GM12801 (cell line): Measurements from ENCODE around the gene HOXB1.

Experiments
- TF ChIP-seq, protein P1 (sequence below): IDR thresholded peaks from one replicate; pipeline ENCODE4 v1.5.1; 2011; ENCODE audit warnings: control low read depth; ENCODE audit not compliant: insufficient read length; ENCODE audit errors: extremely low read depth

HOXB1 gene

DNA sequence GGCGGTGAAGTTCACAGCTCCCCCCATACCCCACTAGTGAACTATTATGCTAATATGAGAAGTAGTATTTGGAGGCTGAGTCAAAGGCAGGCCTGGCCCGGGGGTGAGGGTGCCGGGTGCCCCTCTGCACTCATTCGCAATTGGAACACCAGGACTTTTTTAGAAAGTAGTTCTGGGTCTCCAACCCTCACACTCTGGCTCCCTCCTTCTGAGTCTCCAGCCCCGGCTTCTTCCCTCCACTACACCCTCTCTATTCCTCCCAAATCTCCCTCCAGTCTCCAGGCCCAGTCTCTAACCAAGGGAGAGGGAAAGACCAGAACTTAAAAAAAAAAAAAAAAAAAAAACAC lies 25.4 kb upstream of the HOXB1 start:
- TF ChIP-seq, protein P1, sequence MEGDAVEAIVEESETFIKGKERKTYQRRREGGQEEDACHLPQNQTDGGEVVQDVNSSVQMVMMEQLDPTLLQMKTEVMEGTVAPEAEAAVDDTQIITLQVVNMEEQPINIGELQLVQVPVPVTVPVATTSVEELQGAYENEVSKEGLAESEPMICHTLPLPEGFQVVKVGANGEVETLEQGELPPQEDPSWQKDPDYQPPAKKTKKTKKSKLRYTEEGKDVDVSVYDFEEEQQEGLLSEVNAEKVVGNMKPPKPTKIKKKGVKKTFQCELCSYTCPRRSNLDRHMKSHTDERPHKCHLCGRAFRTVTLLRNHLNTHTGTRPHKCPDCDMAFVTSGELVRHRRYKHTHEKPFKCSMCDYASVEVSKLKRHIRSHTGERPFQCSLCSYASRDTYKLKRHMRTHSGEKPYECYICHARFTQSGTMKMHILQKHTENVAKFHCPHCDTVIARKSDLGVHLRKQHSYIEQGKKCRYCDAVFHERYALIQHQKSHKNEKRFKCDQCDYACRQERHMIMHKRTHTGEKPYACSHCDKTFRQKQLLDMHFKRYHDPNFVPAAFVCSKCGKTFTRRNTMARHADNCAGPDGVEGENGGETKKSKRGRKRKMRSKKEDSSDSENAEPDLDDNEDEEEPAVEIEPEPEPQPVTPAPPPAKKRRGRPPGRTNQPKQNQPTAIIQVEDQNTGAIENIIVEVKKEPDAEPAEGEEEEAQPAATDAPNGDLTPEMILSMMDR: no peak

DNA sequence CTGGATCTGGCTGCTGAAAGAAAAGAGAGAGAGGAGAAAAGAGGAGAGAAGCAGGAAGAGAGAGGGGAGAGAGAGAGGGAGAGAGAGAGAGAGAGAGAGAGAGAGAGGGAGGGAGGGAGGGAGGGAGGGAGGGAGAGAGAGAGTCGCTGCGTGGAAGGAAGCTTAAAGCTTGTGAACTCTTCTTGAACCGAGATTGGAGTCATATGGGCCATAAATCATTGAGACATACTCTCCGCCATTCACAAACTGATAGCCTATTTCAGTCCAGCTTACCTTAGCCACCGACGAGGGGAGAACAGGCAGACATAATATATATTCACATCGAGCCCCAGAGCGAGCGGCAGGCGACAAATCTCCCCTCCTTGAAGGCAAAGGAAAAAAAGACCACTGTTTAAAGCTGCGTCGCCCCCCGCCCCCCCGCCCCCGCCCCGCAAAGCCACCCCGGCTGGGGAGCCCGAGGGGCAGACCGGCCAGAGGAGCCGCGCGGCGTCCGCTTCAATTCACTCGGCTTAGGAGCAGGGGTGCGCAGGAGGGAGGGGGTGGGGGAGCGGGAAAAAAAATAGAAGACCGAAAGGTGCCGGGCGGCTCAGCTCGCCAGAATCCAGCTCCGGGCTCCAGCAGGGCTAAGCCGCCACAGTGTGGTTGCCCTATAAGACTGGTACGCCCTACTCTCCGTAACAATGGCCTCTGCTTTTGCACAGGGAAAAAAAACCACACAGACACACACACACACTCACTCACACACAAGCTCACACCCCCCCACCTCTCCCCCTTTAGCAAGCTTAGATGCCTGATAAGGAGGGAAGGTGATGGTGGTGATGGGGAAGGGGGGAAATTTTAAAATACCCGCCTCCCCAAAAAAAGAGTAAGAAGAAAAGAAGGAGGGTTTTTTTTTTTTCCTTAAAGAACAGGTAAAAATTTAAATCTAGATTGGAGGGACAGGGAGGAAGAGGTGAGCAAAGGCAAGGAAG lies 24.7 kb upstream of the HOXB1 start:
- TF ChIP-seq, protein P1: no peak

DNA sequence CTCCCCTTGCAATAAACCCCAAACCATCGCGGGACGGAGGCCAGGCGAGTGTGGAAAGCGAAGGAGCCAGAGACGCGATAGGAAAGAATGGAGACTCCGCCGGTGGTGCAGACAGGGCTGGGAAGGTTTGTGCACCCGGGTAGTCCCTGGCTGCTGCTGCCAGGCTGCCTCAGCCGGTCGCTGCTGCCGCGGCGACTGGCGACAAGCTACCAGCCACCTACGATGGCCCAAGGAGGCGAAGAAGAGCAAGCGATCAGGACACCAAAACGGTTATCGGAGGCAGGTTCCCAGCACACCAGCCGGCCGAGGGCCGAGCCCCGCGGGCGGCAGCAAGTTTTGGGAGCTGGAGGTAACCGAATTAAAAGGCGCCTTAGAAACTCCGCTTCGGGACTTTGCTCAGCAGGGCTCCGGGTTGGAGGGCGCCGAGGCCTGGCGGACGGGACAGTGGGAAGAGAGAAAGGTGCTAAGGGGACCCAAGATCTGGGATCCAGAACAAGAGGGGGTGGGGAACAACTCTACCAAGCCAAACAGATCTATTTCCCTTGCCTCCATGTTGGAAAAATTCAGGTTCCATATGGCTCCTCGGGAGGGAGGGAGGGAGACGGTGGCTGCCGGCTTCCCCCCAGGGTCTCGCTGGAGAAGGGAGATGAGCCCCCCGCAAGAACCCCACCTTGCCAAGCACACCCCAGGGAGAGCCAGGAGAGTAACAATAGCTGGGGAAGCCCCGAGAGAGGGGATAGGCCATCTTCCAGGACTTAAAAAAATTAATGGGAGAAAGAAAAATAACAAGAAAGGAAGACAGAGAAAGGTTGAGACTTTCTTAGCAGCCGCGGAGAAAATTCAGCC lies 23.8 kb upstream of the HOXB1 start:
- TF ChIP-seq, protein P1: no peak

DNA sequence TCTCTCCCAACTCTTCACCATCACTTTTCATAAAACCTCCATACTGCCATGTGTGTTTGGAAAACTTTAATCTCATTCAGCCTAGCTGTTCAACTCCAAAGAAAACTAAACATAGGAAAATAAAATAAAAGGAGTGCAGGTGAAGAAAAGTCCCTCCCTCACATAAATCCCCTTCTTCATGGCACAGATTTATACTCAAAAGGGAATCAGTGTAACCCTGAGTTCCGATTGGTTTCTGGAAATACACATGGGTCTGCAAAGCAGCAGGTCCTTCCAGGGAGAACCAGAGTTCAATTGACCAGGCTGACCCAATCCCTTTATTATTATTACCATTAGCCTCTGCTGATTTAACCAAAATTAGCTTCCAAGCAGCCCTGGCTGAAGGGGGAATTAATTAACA lies 23.0 kb upstream of the HOXB1 start:
- TF ChIP-seq, protein P1: no peak

DNA sequence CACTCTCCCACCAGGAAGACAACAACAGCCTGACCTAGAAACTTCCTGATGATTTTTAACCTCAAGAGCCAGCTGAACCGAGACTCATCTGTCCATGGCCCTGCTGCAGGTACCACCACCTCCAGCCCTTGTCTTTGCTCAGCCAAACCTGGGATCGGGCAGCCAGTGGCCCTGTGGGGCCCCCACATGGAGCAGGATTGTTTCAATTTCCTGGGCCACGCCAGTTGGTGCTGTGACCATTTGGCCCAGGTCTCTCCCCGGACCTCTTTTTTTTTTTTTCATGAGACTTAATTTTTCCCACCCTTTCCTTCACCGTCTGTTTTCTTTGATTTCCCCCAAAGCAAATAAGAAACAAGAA lies 22.4 kb upstream of the HOXB1 start:
- TF ChIP-seq, protein P1: no peak

DNA sequence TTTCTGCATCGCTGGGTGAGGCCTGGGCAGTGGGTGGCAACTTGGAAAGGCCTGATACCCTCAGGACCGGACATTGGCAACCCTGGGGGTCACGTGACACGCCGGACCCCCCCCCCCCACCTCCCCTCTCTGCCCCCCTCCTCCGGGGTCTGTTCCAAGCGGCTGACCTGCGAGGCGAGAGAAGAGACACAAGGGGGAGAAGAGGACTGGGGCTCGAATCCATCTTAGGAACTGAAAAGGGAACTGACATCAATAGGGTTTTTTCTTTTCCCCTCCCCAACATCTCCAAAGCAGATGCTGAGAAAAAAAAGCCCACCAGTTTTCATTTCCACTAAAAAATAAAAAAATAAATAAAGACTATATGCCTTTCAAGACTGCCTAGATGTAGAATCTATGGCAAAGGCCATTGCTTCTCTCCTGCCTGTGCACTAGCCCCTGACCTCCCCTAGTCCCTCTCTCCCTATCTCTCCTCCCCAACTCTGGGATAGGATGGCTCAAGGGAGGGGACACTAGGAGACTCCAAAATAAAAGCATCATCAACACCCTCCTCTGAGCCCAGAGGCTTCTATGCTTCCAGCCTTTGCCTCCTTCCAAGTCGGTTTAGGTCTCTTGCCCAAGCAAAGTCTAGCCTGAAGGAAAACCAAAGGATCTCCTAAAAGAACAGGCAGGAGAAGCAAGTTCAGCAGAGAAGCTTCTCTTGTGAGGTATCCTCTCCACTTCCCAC lies 21.8 kb upstream of the HOXB1 start:
- TF ChIP-seq, protein P1: no peak
